HG02885 (cell line): ENCODE measurements around the gene MYOM1.
"Not testable (repeated sequence)": the region's sequence is repeated elsewhere in the genome, so short reads cannot be mapped to it uniquely, and the experiment has no call there.

Experiments
- ATAC-seq: cut with Tn5 transposase; IDR thresholded peaks from one replicate; pipeline ENCODE4 v1.9.1; 2021; ENCODE audit warnings: mild to moderate bottlenecking; ENCODE audit not compliant: unreplicated experiment, poor library complexity

Gene MYOM1

GRCh38 chr18:3095921-3096320 is 123.8 kb downstream of the MYOM1 start:
- no peak for ATAC-seq

- no peak for ATAC-seq
Measured at GRCh38 chr18:3094338-3094684, 125.5 kb downstream of the MYOM1 start.

- ATAC-seq: no peak
Measured at GRCh38 chr18:3093624-3094337, 126.0 kb downstream of the MYOM1 start.

- ATAC-seq: no peak
Measured at GRCh38 chr18:3092727-3093126, 127.0 kb downstream of the MYOM1 start.

- no peak for ATAC-seq
Measured at GRCh38 chr18:3089579-3089978, 130.2 kb downstream of the MYOM1 start.

GRCh38 chr18:3088449-3088848 is 131.3 kb downstream of the MYOM1 start:
- no peak for ATAC-seq

- no peak for ATAC-seq
Measured at GRCh38 chr18:3086871-3087270, 132.9 kb downstream of the MYOM1 start.

- no peak for ATAC-seq
Measured at GRCh38 chr18:3085612-3086011, 134.2 kb downstream of the MYOM1 start.

GRCh38 chr18:3084206-3084605 is 135.6 kb downstream of the MYOM1 start:
- ATAC-seq: no peak

- ATAC-seq: no peak
Measured at GRCh38 chr18:3083766-3084165, 136.0 kb downstream of the MYOM1 start.

GRCh38 chr18:3081584-3081991 is 138.2 kb downstream of the MYOM1 start:
- ATAC-seq: no peak

- ATAC-seq: no peak
Measured at GRCh38 chr18:3079653-3080052, 140.1 kb downstream of the MYOM1 start.

- no peak for ATAC-seq
Measured at GRCh38 chr18:3075491-3075890, 144.3 kb downstream of the MYOM1 start.

GRCh38 chr18:3074087-3074486 is 145.7 kb downstream of the MYOM1 start:
- no peak for ATAC-seq

- ATAC-seq: not testable (repeated sequence)
Measured at GRCh38 chr18:3073353-3073752, 146.4 kb downstream of the MYOM1 start.

GRCh38 chr18:3071676-3072075 is 148.1 kb downstream of the MYOM1 start:
- ATAC-seq: no peak

- ATAC-seq: no peak
Measured at GRCh38 chr18:3069671-3070433, 149.9 kb downstream of the MYOM1 start.

GRCh38 chr18:3067722-3068121 is 152.0 kb downstream of the MYOM1 start:
- no peak for ATAC-seq

- no peak for ATAC-seq
Measured at GRCh38 chr18:3067165-3067661, 152.6 kb downstream of the MYOM1 start.

- ATAC-seq: no peak
Measured at GRCh38 chr18:3066341-3067110, 153.2 kb downstream of the MYOM1 start.

- ATAC-seq: not testable (repeated sequence)
Measured at GRCh38 chr18:3063766-3064165, 156.0 kb downstream of the MYOM1 start.
